Astrocyte of the spinal cord (primary cell): ENCODE data around the gene S100A13.

Source experiments
- DNase-seq: peaks from one replicate; pipeline ENCODE4 v3.0.0; 2011; ENCODE audit warnings: low read depth, low spot score
- H3K4me3 ChIP-seq: 2 replicates; pipeline ENCODE4 v1.5.1; 2011; ENCODE audit warnings: low read depth, mild to moderate bottlenecking, low read length, moderate library complexity
- CTCF ChIP-seq: IDR thresholded peaks from 2 replicates; pipeline ENCODE4 v1.5.1; 2012; ENCODE audit warnings: low read depth, mild to moderate bottlenecking, low read length, inconsistent platforms
- in situ Hi-C: cut with HindIII; loops from 2 replicates; pipeline ENCODE4 v1.10.0; 2017; ENCODE audit warnings: low sequenced_read_pairs

Gene S100A13

GRCh38 chr1:153573351-153573750, 54.0 kb downstream of the S100A13 start:
- H3K4me3 ChIP-seq, result no peak overlapping the region
- no peak for DNase-seq
- no peak for TF ChIP-seq CTCF
- in situ Hi-C loops, result no loop called here

GRCh38 chr1:153572569-153573015, 54.7 kb downstream of the S100A13 start:
- H3K4me3 ChIP-seq, result no peak overlapping the region
- TF ChIP-seq CTCF, result peak; percentile 94
- DNase-seq, result peak; percentile 85
- in situ Hi-C loops, result no loop called here

- DNase-seq, result no peak
- in situ Hi-C loops, result no loop called here
- no peak for TF ChIP-seq CTCF
- no peak overlapping the region for H3K4me3 ChIP-seq
Measured at GRCh38 chr1:153571706-153572105, 55.6 kb downstream of the S100A13 start.

- no peak for DNase-seq
- H3K4me3 ChIP-seq, result no peak overlapping the region
- no peak for TF ChIP-seq CTCF
- in situ Hi-C loops, result no loop called here
Measured at GRCh38 chr1:153570874-153571273, 56.4 kb downstream of the S100A13 start.

GRCh38 chr1:153569465-153569864, 57.8 kb downstream of the S100A13 start:
- no peak for DNase-seq
- H3K4me3 ChIP-seq, result no peak overlapping the region
- in situ Hi-C loops, result no loop called here
- no peak for TF ChIP-seq CTCF
